OCI-M1 (cell line): ENCODE measurements around the gene RTKN2.
"Not testable (repeated sequence)": the region's sequence is repeated elsewhere in the genome, so short reads cannot be mapped to it uniquely, and the experiment has no call there.

Source experiments
- DNase-seq: peaks from one replicate; lab custom pipeline; 2025; lab: John Stamatoyannopoulos, UW

Gene RTKN2, protein sequence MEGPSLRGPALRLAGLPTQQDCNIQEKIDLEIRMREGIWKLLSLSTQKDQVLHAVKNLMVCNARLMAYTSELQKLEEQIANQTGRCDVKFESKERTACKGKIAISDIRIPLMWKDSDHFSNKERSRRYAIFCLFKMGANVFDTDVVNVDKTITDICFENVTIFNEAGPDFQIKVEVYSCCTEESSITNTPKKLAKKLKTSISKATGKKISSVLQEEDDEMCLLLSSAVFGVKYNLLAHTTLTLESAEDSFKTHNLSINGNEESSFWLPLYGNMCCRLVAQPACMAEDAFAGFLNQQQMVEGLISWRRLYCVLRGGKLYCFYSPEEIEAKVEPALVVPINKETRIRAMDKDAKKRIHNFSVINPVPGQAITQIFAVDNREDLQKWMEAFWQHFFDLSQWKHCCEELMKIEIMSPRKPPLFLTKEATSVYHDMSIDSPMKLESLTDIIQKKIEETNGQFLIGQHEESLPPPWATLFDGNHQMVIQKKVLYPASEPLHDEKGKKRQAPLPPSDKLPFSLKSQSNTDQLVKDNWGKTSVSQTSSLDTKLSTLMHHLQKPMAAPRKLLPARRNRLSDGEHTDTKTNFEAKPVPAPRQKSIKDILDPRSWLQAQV

DNA sequence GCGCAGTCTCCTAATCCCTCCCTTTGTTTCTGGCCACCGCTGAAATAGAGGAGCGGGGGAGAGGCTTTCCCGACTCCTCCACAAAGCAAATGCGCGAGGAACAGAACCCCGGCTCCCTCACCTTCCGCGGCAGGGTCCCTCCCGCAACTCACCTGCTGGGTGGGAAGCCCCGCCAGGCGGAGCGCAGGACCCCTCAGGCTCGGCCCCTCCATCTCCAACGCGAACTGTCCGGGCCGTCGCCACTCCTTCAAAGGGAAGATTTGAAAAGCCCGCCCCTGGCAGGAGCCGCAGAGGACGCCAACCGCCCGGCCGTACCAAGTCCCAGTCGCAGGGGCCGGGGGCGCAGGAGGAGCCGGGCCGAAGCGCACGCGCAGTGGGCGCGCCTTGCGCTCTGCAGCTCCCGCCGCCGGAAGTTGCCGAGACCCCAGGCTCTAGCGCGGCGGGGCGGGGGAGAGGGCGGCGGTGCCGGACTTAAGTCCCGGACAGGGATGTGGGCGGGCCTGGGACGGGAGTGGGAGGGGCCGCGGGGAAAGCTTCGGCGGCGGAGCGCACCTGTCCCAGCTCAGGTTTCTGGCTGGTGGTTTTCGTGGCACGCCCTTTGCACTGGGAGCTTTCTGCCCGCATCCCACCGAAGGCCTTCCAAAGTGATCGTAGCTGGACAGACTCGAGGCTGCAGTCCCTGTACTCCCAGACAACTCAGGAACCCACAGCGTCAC lies at the start of gene RTKN2:
RTKN2 (minus strand) TSS at position 446 of the 716 bp plus-strand sequence; CDS start at position 212, 234 bp downstream.
- DNase-seq: peak; percentile 94

DNA sequence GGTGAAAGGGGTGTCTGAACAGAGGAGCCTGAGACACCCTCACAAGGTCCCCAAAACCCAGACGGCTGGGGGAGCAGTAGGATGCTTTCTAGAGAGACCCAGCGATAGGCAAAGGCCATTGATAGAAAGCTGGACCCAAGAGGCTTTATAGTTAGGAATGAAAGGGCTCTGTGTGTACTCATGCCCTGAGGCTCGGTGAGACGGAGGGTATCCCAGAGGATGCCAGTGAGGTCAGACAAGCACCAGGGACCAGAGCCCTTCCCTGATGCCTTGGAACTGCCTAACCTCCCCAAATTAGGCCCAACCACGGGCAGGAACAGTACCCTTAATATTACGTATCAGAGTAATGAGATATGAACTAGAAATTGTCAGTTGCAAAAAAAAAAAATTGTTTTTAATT lies 48.6 kb upstream of the RTKN2 start:
- DNase-seq: no peak

DNA sequence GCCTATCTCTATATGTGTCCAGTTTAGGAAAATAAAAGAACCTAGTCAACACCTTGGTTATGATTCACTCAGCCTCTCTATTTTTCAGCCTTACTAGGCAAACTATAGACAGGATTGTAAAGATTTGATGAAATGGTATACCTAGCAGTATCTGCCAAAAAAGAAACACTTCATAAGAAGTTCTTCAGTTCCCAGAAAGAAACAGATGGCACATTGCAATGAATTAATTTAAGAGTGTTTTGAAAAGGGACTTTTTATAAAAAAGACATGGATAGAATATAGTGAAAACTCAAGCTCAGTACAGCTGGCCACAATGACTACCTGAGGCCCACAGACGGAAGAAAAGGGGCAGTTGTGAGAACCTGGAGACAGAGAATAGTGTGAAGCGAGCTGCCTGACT lies 40.6 kb upstream of the RTKN2 start:
- no peak for DNase-seq

DNA sequence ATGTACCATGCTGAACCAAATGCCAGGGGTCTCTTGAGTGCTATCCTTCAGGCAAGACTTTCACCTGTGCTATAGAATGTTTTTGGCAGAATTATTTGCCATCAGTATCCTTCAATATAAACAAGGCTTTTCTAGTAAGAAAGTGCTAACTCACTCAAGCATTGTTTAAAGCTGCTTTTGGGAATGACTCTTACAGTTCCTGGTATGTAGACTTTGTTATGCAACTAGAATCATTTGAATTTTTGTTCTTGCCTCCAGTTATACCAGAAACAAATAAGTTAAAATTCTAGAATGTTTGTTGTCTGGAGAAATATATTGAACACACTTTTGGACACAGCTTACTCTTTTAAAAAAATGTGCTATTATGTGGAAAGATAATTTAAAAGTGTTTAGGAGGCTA lies 39.5 kb upstream of the RTKN2 start:
- no peak for DNase-seq

DNA sequence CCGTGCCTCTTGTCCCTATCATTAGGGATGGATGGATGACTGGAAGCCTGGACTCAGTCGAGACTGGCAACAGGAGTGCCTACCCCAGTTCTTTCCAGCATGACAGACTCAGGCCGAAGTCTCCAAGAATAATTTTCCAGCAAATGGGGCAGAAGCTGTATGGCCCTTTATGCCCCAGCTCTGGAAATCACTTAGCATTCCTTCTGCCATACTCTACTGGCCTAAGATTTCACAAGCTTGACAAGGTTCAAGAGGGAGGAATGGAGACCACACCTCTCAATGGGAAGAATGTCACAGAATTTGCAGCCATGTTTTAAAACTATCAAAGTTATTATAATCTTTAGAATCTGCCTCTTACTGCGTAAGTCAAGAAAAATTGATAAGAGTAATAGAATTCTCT lies 39.0 kb upstream of the RTKN2 start:
- no peak for DNase-seq

DNA sequence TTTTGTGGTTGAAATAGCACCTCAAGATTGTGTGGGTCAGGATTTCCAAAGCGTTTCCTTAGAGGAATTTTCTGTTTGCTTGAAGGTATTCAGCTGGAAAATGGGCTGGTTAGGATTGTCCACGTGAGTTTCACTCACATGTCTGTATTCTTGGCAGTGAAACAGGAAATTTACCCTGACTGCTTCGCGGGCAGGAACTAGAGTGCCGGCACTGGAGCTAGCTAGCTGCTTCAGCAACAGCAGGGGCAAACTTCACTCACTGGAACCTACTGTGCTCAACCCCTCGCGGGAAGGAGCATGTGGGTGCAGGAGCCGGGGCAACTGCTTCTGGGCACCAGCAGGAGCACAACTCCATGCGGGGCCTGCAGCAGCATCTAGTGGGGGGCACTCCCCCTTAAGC lies 38.0 kb upstream of the RTKN2 start:
- DNase-seq: no peak

DNA sequence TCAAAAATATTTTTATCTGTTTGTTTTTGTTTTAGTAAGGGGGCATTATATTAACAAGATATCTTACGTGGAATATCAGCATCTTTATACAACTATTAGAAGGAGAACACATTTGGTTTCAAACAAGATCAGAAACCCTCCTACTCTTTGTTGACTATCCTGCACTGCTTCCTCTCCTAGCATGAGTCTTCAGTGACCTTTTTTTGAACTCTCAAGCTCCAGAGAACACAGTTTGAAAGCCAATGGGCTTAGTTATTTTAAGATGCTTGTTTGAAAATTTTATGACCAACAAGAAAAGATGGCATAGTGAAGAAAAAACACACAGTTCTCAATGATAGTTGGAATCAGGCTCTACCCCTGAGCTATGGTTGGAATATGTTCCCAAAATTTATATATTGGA lies 37.2 kb upstream of the RTKN2 start:
- no peak for DNase-seq

DNA sequence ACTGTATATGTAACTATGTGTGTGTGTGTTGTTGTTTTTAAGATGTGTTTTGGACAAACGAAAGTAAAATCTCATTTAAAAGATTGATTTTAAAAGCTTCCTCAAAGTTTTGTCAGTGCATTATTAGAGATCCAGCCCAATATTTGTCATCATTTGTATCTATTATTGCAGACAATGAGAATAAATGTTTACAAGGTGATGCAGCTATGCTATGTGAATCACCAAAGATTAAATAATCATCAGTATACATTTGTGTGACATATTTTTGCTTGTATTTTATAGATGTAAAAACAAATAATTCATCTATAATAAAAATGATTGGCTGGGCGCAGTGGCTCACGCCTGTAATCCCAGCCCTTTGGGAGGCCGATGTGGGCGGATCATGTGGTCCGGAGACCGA lies 35.3 kb upstream of the RTKN2 start:
- DNase-seq: no peak

DNA sequence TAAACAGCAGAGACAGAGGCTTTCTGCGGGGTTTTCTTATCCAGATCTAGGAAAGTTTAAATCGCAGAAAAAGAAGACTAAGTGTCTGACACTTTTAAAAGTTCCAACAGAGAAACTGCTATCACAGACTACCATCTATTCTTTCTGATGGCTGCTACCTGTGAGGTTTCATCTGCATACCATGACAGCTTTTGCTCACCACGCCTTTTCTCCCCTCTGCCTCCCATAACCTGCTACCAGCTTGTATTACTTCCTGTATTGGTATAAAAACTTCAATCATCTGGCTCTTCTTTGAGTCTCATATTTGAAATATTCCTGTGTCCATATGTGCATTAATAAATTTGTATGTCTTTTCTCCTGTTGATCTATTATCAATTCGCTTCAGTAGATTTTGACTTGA lies 34.1 kb upstream of the RTKN2 start:
- no peak for DNase-seq

DNA sequence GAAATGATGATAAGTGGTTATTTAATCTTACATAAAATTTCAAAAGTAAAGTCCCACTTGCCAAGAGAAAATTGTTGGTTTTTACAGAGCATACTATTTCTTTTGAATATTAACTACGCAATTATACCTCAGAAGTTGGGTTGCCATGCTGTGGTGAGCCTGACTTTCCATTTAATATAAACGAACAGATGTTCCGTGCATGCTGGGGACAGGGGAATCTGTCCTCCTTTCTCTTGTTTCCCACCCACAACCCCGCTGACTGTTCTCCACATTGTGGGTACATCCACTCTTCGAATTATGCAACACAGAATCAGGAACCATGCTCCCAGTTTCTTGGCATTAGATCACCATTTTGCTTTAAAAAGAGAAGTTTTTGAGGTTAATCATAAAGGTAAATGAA lies 29.2 kb upstream of the RTKN2 start:
- DNase-seq: no peak

DNA sequence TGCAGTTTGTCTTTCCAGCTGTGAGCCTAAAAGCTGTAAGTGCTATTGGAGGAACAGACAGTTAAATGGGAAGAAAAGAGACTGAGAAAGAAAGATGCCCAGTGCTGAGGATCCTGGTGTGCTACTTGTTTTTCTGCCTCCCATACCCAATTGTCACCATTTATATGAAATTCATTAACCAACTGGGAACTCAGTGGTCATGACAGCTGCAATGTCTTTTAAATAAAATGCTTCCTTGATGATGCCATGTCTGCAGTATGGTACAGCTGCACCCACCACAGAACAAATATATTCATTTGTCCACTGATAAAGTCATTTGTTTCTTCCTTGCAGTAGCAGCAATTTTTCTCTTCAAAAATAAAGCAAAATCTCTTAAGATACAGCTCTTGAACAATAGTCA lies 15.6 kb upstream of the RTKN2 start:
- DNase-seq: no peak

DNA sequence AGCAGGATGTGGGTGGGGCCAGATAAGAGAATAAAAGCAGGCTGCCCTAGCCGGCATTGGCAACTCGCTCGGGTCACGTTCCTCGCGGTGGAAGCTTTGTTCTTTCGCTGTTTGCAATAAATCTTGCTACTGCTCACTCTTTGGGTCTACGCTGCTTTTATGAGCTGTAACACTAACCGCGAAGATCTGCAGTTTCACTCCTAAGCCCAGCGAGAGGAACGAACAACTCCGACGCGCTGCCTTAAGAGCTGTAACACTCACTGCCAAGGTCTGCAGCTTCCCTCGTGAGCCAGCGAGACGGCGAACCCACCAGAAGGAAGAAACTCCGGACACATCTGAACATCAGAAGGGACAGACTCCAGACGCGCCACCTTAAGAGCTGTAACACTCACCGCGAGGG lies 12.7 kb upstream of the RTKN2 start:
- not testable (repeated sequence) for DNase-seq

DNA sequence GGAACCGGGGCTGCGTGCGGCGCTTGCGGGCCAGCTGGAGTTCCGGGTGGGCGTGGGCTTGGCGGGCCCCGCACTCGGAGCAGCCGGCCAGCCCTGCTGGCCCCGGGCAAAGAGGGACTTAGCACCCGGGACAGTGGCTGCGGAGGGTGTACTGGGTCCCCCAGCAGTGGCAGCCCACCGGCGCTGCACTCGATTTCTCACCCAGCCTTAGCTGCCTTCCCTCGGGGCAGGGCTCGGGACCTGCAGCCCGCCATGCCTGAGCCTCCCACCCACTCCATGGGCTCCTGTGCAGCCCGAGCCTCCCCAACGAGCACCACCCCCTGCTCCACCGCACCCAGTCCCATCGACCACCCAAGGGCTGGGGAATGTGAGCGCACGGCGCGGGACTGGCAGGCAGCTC lies 11.7 kb upstream of the RTKN2 start:
- not testable (repeated sequence) for DNase-seq

DNA sequence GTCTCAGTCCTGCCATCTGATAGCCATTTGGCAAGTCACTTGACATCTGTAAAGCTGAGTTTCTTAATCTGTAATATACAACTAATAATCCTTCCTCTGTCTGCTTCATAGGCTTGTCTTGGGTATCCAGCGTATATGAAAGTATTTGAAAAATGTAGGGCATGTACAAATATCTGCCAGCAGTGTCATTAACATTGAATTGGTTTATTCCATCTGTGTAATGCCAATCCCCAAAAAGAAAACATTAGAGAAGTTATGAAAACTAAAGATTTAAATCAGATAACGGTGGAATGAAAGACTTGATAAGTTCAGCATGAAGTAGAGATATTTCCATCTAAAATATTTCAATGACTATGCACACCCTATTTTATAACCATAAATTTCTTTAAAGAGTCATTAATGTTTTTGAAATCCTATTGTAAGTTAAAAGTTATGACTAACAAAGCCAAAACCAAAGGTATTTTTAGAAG lies 9.8 kb upstream of the RTKN2 start:
- no peak for DNase-seq

DNA sequence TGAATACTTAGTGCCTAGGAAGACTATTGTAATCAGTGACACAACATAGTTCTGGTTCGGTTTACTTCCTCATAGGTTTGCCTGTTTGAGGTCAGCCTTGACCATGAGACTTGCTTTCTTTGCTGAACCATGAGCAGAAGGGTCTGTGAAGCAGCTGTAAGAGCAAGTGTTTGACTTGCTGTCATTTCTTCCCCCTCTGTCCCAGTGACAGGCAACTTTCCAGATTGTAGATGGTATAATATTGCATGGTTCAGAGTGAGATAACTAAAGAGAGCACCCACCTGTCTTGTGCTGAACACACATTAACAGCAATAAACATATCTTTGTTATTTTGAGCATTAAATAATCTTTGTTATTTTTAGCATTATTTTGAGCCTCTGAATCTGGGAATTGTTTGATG lies 9.3 kb upstream of the RTKN2 start:
- DNase-seq: peak; percentile 34

DNA sequence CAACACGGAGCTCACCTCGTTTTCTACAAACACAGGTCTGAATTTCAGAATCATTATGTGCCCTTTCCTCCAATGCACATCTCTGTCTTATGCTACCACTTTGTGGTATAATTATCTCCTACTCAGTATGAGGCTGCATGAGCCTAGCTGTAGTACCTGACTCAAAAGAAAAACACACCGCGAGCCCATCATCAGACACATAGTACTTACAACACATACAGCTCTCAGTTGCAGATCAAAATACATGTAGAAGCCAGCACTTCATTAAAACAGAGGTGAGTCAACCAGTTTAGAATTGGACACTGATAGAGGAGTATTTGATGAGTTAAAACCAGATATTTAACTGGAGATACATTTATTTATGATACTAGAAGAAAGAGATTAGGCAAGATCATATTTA lies 1.4 kb upstream of the RTKN2 start:
- DNase-seq: peak; percentile 43

DNA sequence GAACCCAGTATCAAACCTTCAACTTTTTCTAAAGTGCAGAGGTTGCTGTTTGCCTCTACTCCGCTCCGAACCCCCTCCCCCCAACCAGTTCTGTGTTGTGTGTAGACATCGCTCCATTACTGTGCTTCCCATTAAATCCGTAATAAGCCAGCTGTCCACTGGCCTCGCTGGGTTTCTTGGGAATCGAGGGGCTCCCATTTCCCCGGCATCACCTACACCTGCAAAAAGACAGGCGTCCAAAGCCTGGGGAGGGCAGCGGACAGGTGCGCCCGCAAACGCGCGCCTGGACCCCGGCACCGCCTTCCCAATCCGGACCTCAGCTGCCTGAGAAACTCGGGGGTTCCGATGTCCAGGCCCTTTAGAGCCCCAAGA lies 631 bp downstream of the RTKN2 start:
- peak; percentile 31 for DNase-seq

DNA sequence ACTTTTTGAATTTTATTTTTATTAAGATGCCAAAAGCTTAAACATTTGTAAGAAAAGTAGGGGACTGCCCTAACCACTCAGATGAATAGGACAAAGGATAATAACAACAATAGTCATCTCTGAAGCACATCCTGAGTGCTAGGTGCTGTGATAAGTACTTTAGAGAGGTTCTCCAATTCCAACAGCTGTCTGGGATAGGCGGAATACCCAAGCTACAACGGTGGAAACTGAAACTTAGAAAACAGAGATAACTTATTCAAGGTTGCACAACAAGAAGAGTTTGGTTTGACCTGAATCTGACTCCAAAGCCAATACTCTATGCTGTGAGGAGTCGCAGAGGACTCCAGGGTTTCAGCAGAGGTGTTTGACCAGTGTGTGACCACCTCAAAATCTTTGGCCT lies 2.0 kb downstream of the RTKN2 start:
- peak; percentile 40 for DNase-seq

DNA sequence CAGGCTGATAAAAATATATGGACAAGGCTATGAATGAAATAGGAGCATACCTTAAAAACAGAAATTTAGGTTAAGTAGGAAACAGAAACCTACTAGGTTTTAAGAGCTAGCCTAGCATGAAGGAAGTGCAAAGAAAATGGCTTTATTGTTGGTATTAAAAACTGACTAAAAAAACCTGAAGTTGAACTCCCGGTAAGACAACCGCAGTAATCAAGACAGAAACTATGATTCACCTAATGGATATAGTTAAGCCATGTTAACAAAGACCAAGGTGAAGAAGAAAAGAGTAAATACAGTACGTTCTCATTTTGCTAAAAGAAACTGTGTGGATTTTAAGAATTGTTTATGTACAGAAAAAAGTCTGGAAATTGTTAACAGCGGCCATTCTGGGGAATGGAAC lies 2.5 kb downstream of the RTKN2 start:
- DNase-seq: no peak

DNA sequence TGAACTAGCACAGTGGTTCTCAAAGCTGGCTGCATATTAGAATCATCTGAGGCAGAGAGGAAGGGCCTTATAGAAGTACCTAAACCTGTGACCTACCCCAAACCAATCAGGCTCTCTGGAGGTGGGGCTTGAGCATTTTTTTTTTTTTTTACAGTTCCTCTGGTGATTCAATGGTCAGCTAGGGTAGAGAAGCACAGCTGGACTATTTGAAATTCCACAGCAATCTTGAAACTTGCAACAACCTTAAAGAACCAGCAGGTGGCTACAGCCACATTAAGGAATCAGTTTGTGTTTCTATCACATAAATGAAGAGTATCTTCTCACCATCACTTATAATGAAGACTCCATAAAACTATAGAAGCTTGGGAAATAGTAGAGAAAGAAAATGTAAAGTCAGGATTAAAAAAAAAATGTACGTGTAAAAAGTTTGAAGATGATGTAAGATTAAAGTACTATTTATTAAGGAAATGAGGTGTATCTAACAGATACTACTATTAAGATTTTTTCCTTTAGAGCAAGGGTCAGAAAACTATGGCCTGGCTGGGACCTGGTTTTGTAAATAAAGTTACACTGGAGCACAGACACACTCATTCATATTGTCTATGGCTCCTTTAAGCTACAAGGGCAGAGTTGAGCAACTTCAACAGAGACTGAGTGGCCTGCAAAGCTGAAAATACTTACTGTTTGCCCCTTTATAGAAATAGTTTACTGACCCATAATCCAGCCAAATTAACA lies 3.8 kb downstream of the RTKN2 start:
- DNase-seq: peak; percentile 94

DNA sequence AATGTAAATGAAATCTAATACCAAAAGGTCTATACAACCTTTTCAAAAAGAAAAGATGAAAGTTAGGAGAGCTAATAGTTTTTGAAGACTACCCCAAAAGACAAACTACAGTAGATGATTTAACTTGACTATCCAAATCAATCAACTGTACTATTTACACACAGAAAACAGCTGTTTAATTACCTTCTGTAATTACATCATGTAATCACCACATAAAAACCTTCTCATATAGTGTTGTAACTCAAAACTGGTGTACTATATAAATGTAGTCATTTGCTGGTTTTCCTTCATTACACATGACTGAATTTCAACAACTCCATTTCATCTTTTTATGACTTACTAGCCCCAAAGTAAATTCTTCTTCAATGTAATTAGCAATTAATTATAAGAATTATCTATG lies 4.5 kb downstream of the RTKN2 start:
- DNase-seq: no peak

DNA sequence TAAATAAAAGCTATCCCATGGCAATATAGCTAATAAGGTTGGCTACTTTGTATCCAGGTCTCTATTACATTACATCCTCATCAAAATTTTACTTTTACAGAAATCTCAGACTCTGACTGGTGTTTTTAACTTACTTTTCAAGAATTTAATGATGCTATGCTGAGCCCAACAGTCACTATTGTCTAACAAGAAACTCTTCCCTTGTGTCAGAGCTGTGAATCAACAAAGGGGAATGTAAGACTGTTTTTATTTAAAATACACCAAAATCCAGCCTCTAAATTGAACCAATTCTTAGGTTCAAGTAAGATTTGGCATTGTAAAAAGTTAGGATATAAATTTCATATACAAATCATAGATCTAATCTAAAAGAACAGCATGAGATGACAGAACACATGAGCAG lies 7.0 kb downstream of the RTKN2 start:
- no peak for DNase-seq
